ENCODE data around the gene HOXC10. TPM values are rescaled to one million over a fixed set of nuclear protein-coding genes. Genes with fewer than 3 reads are reported as not detected.
A peak's percentile ranks its signal among the peaks of the same experiment; 100 is the strongest.

The HOXC10 gene
- total and polyA plus RNA-seq, 2 of the 8 experiments (the other 6 are each of a cell fraction or from before 2014, with no cell fraction given): not detected

- Histone ChIP-seq H3K23me2 (ENCODE audit: low read depth, low read length) (no peaks in the 10 kb centered on the region), H4K91ac (replicated peaks; ENCODE audit: insufficient read length, low read length) (no peak overlapping the region), H3K27me3 (replicated peaks in 1 of 4; ENCODE audit: control insufficient read depth in 3 of 4, extremely low read depth in 1 of 4, insufficient read depth in 3 of 4, low read length in 3 of 4) (peaks cover 95 to 100% (median 99%) of the 10 kb centered on the region in 4 experiments), H3K18ac (ENCODE audit: extremely low read depth, low read length) (no peak overlapping the region), H2AK5ac (ENCODE audit: low read depth, low read length) (no peak overlapping the region), H3K4me1 (replicated peaks in 1 of 4; ENCODE audit: control insufficient read depth in 3 of 4, insufficient read depth in 4 of 4, low read length in 3 of 4) (peaks cover 0 to 7% (median 2%) of the 10 kb centered on the region in 4 experiments; a peak in 3 of 7 replicates), H4K8ac (ENCODE audit: extremely low read depth, insufficient read depth, low read length) (no peak overlapping the region), H2BK15ac (ENCODE audit: low read length) (no peak overlapping the region), H3K23ac (ENCODE audit: insufficient read length) (no peak overlapping the region), H3K9me3 (ENCODE audit: insufficient read depth in 2 of 2, low read depth in 1 of 2, low read length in 1 of 2) (no peaks in the 10 kb centered on the region), H3K79me2 (ENCODE audit: control insufficient read depth in 1 of 2, insufficient read depth in 2 of 2, low read length in 2 of 2) (no peaks in the 10 kb centered on the region), H3K56ac (replicated peaks; ENCODE audit: insufficient read length, low read depth, low read length) (no peak overlapping the region), H3K27ac (ENCODE audit: low read depth, low read length) (no peak overlapping the region), H2BK5ac (ENCODE audit: low read depth, low read length) (no peak overlapping the region), H4K5ac (ENCODE audit: insufficient read length, low read depth, low read length) (no peak overlapping the region), H3K36me3 (ENCODE audit: control insufficient read depth in 2 of 4, insufficient read depth in 4 of 4, low read length in 3 of 4) (peaks cover 0 to under 1% (median 0%) of the 10 kb centered on the region in 4 experiments; a peak in 1 of 8 replicates), H3K4ac (replicated peaks; ENCODE audit: insufficient read length, low read depth, low read length) (no peak overlapping the region), H2AFZ (ENCODE audit: low read length) (no peak overlapping the region), H4K20me1 (replicated peaks in 1 of 2; ENCODE audit: control insufficient read depth in 1 of 2, insufficient read depth in 2 of 2, low read length in 2 of 2) (peaks cover 17 to 22% of the 10 kb centered on the region in 2 experiments), H3K14ac (ENCODE audit: insufficient read length) (no peak overlapping the region), H3K79me1 (ENCODE audit: low read depth, low read length) (no peaks in the 10 kb centered on the region), H2BK12ac (ENCODE audit: low read depth, low read length) (0 out of 2 replicates have a peak overlapping the region, but pooled peaks have one; percentile 4), H3K9ac (replicated peaks in 1 of 4; ENCODE audit: extremely low read depth in 1 of 4, low read depth in 3 of 4, low read length in 3 of 4) (no peak overlapping the region), H2BK20ac (ENCODE audit: low read length) (no peak overlapping the region), H3K4me2 (ENCODE audit: insufficient read depth in 1 of 2, low read depth in 2 of 2, low read length in 2 of 2) (no peak overlapping the region), H3K4me3 (ENCODE audit: extremely low read depth in 1 of 4, insufficient read depth in 2 of 4, low read depth in 3 of 4, low read length in 4 of 4) (no peak overlapping the region), H2BK120ac (replicated peaks; ENCODE audit: low read depth, low read length) (no peak overlapping the region)
- WGBS, 2 experiments (ENCODE audit: extremely low coverage in 1 of 2, insufficient coverage in 1 of 2, insufficient read length in 1 of 2, insufficient replicate concordance in 2 of 2, low coverage in 1 of 2, low lambda C conversion rate in 2 of 2, missing lambda C conversion rate in 1 of 2): 27% methylated on average over 7 of the region's 7 CpGs; no CpG with 5 or more reads in 1 of the 2 experiments
- TF ChIP-seq TCF12 (IDR thresholded peaks at IDR 0.05; ENCODE audit: low read depth, low read length) (0 out of 2 replicates have a peak, but pooled peaks have one; percentile 44), SUZ12 (IDR thresholded peaks at IDR 0.05; ENCODE audit: low read length) (peak; percentile 15), EZH2 (IDR thresholded peaks at IDR 0.05; ENCODE audit: low read depth, low read length, severe bottlenecking) (peak; percentile 66), KDM4A (IDR thresholded peaks at IDR 0.05; ENCODE audit: low read depth, low read length, severe bottlenecking) (no peak), RNF2 (IDR thresholded peaks at IDR 0.05; ENCODE audit: borderline replicate concordance, low read depth, low read length, missing control alignments, poor library complexity, severe bottlenecking) (peak; percentile 76)
- DNase-seq (ENCODE audit: low read depth in 1 of 2, low spot score in 2 of 2) (no peak), FAIRE-seq (no peak)
- POLR2A ChIA-PET (ENCODE audit: partially characterized antibody): interaction anchor here (0.6 to 1.1 kb wide), 3 partner anchors 9 to 120 kb away, joined by 3 read pairs; no protein-coding TSS in a partner anchor
- CTCF ChIA-PET (ENCODE audit: partially characterized antibody): interaction anchor here (0.9 to 20.0 kb wide), 9 partner anchors 9 to 191 kb away, joined by 3 to 339 read pairs (median 5); partner anchors contain the start of genes HOXC8 and SMUG1
Measured at GRCh38 chr12:54025499-54026405, 40.8 kb downstream of the HOXC10 start.
